CMK (cell line): ENCODE measurements around the gene C5orf15.
"Not testable (repeated sequence)": the region's sequence is repeated elsewhere in the genome, so short reads cannot be mapped to it uniquely, and the experiment has no call there.

Experiments used
- DNase-seq: peaks from one replicate; pipeline ENCODE4 v3.0.0-alpha.2; 2010; ENCODE audit warnings: low read depth

C5orf15 gene

DNA sequence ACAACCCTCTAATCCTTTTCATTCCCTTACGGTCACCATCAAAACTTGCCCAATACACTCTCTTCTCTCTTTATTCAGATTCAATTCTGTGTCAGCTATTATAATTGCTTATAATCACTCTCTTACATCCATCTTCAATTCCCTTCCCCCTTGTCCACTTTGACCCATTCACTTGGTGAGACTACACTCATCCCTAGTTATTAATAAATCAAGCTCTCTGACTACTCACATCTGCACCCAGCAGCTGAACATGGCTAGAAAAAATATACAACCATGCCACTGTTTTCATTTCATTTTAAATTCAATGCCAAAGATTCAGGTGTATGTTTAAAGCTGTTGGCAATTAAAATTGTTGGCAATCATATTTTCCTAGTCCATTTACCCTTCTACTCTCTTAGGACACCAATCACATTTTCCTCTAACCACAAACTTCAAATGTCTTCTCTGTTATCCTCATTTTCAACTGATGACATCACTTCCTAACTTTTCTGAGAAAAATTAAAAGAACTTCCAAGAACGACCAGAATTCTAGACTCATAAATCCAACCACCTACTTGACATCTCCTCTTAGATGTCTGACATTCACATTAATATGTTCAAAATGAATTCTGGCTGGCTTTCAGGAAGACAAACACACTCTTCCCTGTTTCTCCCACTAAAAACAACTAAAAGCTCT, 5.5 kb downstream of the C5orf15 start:
- no peak for DNase-seq

DNA sequence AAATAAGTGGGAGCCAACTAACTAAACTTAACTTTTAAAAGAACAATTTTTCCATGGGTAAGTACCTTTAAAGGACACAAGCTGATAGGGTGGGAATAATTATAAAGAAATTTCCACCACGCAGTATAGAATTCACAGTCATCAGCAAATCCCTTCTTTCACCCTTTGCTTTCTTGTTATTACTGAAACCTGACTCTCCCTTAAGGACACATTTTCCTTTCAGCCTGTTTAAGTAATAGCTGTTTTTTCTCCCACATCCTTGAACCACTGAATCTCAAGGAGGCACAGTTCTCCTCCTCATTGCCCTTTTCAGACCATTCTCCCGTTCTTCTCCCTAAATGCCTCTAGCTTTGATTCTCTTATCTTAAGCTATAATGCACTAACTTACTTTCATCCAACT, 6.3 kb downstream of the C5orf15 start:
- DNase-seq: no peak

DNA sequence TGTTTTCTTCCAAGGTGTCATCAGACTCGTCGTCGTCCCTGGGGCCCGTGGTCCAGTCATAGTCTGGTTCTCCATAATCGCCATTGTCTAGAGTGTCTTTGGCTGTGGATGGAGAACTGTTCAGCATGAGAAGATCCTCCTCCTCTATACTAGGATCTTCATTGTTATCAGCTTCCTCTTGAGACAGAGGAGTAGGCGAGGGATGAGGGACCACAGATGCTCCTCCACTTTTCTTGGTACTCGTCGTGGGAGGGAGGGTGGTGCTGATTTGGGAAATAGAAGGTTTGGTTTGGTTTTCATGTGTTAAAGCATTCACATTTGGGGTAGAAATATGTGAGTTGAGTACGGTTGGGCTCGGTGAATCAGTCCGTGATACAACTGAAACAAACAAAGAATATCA, 8.8 kb downstream of the C5orf15 start:
- DNase-seq: no peak

DNA sequence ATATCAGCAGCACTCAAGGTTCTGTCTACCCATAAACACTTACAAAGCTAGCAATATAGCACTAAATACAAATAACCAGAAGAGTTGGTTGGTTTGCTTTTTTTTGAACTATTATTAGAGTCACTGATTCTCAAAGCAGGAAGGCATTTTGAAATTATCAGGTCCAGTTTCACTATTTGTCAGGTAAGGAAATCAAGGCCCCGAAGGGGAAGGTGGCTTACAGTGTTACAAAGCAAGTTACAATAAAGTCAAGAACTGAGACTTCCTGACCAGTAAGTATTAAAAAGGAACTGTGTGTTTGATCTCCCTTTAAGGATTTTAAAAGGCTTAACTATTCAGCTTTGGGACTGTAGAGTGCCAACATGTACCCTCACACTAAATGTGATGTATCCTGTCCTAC, 10.8 kb downstream of the C5orf15 start:
- no peak for DNase-seq

DNA sequence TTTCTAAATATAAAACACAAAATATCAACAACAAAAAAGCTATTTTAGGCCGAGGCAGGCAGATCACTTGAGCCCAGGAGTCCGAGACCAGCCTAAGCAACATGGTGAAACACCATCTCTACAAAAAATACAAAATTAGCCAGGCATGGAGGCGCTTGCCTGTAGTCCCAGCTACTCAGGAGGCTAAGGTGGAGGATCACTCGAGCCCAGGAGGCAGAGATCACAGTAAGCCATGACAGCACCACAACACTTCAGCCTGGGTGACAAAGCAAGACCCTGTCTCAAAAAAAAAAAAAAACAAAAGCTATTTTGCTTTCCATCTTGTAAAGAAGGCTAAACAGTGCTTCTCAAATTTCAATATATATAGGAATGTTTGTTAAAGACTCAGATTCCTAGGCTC, 11.3 kb downstream of the C5orf15 start:
- DNase-seq: no peak

DNA sequence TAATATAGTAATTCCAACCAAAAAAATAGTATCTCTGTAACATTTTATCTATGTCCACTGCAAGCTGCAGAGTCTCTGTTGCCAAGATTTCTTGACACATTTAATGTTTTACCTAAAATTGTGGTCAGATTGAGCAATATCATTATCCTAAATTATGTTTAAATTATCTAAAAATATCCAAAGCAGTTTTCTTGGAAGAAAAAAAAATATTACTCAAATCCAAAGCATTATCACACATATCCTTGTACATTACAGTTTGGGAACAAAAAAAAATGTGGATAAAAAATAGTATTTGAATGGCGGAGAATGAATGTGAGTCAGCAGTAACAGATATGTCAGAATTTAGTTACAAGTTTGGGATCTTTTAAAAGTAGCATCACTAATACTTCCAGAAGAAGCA, 12.2 kb downstream of the C5orf15 start:
- not testable (repeated sequence) for DNase-seq

DNA sequence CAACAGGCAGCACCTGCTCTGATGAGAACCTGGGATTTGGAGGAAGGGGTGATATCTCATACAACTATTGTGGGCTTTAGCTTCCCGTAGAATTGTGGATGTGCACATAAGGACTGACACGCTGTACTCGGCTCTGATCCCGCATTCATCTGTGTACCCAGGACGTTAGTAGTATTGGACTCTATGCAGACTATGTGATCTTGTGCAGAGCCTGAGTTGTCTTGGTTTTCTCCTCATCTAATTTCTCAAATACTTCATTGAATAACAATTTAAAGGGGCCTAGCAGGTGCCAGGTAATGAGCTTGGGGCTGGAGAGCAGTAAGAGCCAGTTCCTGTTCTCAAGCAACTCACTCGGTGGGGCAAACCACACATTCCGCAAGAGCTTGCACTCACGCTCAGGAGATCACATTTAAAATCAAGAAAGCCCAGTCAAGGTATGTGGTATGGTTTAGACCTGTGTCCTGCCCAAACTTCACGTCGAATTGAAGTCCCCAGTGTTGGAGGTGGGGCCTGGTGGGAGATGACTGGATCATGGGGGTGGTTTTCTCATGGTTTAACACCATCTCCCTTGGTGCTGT, 14.8 kb downstream of the C5orf15 start:
- no peak for DNase-seq

DNA sequence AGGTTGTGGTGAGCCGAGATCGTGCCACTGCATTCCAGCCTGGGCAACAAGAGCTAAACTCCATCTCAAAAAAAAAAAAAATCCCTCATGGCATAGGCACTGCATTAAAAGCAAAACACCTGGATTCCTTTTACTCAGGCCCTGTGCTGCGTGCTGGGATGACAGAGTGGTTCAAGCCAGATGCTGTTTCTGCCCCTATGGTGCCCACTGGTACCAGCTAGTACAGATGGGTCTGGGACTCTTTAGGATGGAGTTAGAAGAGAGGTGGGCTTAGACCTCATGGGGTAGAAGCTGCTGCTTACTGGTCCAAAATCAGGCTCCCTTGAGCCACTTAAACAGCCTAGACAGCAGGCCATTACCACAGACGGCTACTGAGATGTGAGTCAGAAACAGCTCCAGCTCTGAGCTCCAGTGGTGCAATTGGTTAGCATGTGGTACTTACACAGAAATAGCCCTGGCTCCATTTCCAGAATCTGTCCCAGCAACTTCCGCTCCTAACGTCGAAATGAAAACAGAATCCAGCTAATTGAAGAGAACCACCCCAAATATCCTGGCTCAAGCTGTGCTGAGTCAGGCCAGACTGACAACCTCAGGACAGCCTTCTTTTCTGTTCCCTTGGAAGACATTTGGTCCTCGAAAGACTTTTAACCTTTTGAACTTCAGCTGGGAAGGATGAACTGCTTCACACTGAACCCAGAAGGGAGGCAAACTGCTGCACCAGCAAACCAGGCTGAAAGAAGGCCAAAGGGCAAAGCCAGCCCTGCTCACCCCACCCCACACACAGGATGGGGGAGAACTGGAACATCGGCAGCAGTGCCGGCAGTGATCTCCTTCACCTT, 15.5 kb downstream of the C5orf15 start:
- DNase-seq: no peak

DNA sequence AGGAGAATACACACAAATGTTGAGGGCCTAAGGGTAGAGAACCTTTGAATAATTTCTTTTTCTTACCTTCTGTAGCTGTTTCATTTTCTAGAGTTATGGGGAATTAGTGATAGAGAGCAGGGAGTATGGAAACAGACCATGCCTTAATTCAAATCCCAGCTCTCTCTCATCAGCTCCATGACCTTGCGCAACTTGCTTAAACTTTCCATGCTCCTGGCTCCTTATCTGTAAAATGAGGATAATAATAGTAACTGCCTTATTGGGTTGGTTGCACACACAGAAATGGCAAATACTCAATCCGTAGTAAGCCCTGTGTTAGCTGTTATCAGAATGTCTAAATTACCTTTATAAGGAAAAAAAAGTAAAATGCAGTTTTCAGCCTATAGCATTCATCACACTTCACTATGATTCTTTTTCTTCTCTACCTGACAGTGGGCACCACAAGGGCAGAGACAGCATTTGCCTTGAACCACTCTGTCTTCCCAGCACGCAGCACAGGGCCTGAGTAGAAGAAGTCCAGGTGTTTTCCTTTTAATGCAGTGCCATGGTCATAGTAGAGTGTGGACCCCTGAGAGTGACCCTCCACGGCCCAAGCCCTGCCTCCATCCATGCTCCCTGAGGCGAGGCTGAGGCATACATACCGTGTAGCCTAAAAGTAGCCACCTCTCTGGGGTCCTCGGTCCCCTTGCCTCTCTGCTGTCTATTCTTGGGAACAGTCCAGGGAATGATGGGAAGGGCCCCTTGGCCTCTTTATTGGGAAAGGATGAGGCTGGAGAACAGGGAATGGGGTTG, 17.4 kb downstream of the C5orf15 start:
- DNase-seq: no peak

DNA sequence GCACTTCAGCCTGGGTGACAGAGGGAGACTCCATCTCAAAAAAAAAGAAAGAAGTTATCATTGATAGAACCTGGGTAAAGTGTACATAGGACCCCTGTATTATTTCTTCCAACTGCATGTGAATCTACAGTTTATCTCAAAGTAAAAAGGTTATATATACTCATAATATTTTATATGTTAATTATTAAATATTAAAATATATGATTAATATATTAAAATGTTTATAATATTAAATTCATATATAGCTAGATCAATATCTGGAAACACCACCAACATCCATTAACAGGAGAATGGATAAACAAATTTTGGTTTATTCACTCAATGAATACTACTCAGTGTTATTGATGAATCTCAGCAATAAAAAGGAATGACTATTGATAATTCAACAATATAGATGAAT, 19.7 kb downstream of the C5orf15 start:
- no peak for DNase-seq

DNA sequence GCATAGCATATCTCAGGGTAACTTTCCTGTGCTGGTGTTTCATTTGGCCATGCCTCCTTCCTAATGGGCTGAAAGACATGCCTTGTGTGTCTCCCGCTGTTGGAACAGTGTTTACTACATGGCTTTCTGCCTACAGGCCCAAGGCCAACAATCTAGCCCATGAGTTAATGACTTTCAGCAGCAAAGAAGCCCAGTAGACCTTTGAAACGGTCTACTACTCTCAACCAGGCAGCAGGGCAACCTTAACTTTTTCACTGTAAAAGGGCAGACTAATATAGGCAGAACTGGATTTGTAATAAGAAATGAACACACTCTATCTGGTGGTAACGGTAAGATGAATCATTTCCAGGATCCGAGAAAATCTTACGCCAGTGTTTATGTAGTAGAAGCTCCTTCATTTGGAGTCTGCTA, 21.0 kb downstream of the C5orf15 start:
- no peak for DNase-seq

DNA sequence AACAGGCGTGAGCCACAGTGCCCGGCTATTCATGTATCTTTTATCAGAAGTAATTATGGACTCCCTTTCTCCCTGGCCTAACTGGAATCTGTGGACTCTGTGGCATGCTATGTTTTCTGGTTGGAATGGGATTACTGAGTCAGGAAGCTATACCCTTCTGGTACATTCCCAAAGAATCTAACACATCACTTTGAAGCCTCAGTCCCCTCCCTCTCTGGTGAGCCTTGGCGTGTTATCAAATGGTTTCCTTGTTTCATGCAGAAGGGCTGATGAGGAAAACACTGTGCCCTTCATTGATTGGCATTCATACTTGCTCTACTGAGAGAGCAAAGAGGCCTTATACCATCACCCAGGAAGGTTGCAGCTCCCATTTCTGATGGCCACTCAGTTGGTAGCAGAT, 22.9 kb downstream of the C5orf15 start:
- DNase-seq: no peak

DNA sequence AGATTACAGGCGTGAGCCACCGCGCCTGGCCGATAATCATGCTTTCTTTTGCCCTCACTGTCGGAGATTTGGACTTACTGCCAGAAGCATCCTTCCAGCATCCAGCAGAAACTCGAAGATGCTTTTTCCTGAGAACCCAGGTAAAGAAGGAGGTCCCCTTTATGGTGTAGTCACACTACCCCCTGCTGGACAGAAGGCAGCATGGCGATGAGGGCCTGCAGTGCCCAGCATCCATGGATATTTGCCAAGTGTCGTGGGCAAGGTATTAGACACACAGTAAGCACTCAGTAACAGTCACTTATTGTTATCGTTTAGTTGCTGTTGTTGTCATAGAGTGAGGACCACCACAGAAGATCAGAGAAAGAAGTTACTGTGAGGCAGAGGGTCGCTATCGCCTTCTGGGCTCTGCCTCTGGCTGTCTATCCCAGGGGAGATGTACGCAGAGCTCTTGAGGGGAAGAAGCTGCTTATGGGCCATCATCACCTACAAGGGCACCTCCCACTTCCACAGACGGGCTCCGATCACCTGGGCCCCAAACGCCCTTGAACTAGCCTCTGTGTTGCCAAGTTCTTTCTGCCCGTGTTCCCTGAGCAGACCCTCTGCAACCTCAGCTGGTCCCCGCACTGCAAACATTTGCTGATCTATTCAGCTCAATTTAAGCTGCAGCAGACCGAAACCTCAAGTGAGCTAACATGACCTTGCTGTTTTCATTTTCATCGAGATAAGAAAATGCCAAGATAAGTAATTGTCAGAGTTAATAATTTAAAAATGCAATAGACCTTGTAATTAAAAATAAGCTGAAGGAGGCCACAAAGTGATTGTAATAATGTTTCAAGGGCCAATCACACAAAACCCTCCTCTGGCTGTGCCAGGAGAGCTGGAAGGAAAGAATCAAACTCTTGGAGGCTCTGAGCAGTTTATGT, 23.9 kb downstream of the C5orf15 start:
- DNase-seq: no peak

DNA sequence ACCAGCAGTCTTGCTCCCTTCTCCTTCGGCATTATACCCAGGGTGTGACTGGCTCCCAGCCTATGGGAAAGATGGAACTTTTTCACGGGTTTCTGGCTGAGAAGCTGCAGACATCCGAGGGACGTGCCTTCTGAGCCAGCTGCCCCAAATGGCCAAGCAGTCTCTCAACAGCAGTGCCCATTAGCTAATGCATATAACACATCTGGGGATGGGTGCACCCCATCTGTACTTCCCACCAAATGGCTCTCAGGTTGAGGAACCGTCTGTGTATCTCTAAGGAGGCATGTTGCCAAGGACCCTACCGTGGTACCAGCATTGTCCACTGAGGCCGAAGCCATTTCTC, 25.0 kb downstream of the C5orf15 start:
- no peak for DNase-seq

DNA sequence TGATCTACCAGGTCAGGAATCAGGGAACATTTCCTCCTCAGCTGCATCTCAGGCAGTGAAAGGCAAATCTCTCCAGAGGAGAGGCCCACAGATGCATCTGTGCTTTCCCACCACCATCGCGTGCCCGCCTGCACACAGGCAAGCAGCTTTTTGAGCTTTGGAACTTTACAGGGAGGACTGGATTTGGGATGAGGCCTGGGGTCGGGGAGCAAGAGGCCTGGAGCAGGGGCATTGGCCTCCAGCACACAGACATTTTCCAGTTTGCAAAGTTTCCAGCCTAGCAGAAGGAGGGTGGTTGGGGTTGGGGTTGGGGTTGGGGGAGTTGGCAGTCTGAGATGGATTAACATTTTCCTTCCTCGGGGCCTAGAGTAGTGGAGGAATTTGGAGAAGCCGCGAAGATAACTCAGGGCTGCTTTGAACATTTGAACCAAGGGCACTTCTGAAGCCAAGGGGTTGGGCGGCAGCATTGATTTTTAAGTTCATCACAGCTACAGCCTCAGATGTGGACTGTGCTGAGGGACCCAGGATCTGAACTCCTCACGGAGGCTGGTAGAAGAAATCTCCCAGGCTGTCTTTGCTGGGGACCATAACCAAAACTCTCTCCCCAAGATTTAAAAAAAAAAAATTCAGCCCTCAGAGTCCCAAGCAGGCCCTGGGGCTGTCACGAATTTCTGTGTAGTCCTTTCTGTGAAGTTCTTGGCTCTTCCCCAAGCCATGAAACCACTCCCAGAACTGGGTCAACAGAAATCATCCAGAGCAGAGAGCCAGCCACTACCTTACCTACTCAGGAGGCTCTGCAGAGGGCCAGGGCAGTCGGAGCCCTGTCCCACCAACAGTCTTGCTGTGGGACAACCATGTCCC, 25.6 kb downstream of the C5orf15 start:
- no peak for DNase-seq

DNA sequence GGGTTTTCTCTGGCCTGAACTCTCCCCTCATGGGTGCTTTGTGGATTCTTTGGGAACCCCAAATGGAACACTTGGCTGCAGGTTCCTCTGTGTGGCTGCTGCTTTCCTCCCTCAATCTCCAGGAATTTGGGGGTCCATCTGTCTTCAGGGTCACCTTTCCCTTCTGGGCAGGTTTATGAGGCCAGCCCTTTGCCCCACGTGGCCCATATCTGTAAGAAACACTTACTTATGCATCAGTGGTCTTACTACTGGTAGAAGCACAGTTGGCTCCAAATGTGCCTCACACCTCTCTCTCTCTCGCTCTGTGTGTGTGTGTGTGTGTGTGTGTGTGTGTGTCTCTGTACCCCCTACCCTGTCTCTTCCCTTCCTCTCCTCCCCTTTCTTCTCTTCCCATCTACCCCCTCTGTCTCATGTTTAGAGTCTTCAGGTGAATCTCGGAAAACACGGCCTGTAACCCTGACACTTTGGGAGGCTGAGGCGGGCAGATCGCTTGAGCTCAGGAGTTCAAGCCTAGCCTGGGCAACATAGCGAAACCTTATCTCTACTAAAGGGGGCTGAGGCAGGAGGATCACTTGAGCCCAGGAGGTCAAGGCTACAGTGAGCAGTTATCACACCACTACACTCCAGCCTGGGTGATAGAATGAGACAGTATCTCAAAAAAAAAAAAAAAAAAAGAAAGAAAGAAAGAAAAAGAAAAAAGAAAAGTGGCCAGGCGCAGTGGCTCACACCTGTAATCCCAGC, 26.8 kb downstream of the C5orf15 start:
- no peak for DNase-seq

DNA sequence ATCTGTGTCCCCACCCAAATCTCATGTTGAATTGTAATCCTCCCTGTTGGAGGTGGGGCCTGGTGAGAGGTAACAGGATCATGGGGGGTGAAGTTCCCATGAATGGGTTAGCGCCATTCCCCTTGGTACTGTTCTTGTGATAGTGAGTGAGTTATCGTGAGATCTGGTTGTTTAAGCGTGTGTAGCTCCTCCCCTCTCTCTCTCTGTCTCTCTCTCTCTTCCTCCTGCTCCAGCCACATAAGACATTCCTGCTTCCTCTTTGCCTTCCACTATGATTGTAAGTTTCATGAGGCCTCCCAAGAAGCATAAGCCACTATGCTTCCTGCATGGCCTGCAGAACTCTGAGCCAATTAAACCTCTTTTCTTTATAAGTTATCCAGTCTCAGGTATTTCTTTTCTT, 28.8 kb downstream of the C5orf15 start:
- no peak for DNase-seq

DNA sequence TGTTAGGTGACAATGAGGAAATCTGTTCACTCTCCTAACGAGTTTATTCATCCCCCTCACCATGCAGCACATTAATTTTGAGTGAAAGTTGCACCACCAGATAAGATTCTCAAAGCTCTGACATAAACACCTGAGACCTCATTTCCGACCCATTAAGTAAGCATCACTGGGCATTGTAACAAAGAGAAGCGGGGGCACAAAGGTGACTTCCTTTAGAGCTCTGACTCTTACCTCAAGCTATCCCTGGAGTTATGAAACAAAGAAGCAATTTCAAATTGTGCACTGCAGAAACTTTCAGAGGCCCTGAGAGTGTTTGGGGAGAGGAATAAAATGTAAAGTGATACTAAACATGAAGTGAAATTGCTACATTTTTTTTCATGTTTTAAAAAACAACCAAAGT, 29.5 kb downstream of the C5orf15 start:
- no peak for DNase-seq

DNA sequence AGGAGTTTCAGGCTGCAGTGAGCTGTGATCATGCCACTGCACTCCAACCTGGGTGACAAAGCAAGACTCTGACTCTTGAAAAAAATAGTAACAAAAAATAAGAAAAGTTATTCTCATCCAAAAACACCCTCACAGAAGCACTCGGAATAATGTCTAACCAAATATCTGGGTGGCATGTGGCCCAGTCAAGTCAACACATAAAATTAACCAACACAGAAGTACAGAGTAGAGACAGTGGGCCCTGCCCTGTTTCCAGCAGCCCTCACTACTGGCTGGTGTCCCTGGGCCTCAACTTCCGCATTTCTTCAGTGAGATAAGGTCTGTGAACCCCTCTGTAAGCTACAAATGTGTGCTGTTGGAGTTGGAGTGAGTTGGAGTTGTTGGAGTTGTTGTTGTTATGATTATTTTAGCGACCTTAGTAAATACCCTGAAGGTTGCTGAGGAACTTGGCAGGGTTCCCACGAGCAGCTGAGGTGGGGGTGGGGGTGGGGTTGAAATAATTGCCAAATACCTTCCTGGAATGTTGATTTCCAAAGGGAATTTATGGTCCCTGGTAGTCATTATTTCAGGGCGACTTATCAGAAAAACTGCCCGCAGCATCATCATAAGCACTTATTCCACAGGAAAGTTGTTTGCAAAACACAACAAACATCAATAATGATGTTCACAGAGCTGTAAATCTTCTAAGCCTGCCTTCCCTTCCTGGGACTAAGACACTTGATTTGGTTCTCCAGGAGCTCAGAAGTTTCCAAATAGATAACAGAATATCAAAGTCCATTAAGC, 30.2 kb downstream of the C5orf15 start:
- no peak for DNase-seq
